Measurements from ENCODE around the gene DIP2C.
"Not testable (repeated sequence)": the region's sequence is repeated elsewhere in the genome, so short reads cannot be mapped to it uniquely, and the experiment has no call there.

DIP2C gene

DNA sequence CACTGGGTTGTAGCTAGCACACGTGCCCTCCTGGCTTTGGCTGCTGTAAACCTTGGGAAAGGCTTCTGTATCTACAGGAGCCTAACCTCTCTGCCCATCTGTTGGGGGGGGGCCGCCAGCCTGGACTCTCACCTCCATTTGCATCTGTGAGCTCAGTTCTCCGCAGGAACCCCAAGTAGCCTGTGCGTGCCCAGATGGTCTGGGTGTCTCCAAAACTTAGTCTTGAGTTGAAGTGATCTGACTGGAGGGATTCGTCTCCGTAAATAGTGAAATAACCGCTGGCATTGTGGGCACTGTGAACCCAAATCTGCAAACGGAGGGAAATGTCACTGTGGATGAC, 406.4 kb downstream of the DIP2C start:
- DNase-seq, result no peak

- peak in 1 of 5 donors; percentile 42 for DNase-seq
Observed at GRCh38 chr10:282294-283139, 407.0 kb downstream of the DIP2C start.

DNA sequence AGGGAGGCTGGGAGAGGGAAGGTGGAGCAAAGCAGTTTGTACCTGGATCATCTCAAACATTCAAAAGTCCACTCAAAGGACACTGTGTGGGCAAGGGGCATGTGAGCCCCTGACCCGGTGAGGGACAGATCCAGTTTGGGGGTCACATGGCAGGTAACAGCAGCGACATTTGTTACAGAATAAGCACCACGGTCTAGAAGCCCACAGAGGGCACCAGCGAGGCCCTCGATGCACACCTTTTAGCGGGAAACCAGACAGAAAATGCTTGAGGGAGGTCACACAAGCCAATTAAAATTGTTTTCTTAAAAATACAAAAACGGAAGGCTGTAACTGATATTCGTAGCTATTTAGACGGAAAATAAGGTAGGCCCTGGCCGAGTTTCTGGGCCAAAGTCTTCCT, 409.8 kb downstream of the DIP2C start:
- DNase-seq, result no peak

DNA sequence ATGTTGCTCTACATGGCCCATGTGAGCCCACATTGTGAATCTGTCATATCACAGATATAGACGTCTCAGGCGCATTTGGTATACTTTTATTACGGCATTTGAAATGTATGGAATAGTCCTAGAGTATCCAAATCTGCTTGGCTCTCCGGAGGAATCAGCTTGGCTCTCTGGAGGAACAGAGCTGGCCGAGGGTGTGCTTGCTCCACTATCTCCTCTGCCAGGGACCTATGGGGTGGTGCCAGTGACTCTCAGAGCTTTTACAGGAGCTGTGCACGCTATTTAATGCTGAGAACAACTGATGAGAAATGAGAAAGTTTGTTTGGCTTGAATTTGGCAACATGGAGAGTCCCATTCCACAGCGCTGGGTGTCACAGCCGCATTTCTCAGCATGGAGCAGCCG, 410.2 kb downstream of the DIP2C start:
- no peak for DNase-seq

DNA sequence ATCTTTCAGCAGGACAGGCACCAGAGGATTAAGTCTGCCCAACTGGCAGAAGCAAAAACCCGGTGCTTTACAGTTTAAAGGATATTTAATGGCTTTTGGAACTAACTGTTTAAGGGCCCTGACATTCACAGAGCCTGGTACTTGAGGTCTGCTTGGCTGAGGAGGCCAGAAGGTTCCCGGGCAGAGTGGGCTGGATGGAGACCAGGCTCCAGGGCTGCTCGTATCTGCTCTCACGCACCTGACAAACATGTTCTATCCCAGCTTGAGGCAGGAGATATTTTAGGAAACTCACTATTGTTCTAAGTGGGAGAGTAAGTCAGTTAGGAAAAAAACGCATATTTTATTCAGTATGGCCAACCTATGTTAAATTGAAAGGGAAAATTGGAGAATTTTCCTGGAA, 410.8 kb downstream of the DIP2C start:
- no peak for DNase-seq

GRCh38 chr10:277963-278362, 411.5 kb downstream of the DIP2C start:
- no peak for DNase-seq

- no peak for DNase-seq
Observed at GRCh38 chr10:275680-276079, 413.8 kb downstream of the DIP2C start.

DNA sequence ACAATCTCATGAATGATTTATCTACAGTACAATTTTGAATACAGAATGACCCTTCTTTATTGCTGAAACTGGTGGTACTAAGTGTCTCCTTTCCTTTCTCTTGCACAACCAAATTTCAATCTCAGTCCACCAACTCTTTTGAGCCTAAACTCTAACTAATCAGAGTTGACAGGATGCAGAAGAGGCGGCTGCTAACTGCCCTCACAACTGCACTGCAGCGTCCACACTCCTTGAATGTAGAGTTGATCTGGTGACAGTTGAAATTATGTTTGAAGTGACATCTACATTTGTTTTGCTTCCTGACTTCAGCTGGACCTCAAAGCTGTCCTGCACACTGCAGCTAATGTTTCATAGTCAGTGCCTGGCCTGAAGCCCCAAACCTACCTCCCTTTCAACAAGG, 414.6 kb downstream of the DIP2C start:
- no peak for DNase-seq

- DNase-seq, result no peak
Observed at GRCh38 chr10:273088-273487, 416.4 kb downstream of the DIP2C start.

GRCh38 chr10:271722-272121, 417.7 kb downstream of the DIP2C start:
- DNase-seq, result no peak

- no peak for DNase-seq
Observed at GRCh38 chr10:271201-271600, 418.3 kb downstream of the DIP2C start.

DNA sequence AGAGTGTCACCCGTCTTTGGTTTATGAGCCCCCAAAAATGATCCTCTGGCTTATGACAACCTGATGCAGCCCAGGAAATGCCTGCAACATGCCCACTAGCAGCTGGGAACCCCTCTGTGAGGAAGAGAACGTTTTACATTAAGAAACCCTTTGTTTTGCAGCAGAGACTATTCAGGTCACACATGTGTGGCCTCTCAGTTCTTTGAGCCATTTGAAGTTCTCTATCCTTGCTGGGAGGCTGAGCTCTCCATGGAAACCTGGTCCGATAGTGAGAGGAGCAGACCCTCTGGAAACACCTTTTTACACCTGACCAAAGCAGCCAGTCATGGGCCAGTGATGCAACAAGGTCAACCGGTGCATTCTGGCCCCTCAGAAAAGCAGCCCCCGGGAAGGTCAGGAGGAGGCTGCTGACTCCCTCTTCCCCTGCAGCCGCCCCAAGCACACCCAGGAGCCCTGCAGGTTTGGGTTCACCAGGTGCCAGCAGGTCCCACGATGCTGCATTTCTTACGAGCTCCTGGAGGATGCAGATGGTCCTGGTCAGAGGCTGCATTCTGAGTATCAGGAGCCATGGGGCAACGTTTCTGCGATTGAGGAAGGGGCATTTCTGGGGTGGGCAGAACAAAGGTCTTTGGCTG, 419.9 kb downstream of the DIP2C start:
- no peak for DNase-seq

- DNase-seq, result no peak
Observed at GRCh38 chr10:267705-268104, 421.8 kb downstream of the DIP2C start.

- no peak for DNase-seq
Observed at GRCh38 chr10:266974-267425, 422.5 kb downstream of the DIP2C start.

DNA sequence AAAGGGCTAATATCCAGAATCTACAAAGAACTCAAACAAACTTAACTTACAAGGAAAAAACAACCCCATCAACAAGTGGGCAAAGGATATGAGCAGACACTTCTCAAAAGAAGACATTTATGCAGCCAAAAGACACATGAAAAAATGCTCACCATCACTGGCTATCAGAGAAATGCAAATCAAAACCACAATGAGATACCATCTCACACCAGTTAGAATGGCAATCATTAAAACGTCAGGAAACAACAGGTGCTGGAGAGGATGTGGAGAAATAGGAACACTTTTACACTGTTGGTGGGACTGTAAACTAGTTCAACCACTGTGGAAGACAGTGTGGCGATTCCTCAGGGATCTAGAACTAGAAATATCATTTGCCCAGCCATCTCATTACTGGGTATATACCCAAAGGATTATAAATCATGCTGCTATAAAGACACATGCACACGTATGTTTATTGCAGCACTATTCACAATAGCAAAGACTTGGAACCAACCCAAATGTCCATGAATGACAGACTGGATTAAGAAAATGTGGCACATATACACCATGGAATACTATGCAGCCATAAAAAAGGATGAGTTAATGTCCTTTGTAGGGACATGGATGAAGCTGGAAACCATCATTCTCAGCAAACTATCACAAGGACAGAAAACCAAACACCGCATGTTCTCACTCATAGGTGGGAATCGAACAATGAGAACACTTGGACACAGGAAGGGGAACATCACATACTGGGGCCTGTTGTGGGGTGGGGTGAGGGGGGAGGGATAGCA, 423.5 kb downstream of the DIP2C start:
- DNase-seq, result not testable (repeated sequence)

GRCh38 chr10:265074-265440, 424.4 kb downstream of the DIP2C start:
- DNase-seq, result peak in 1 of 5 donors; percentile 53

GRCh38 chr10:264160-265073, 425.1 kb downstream of the DIP2C start:
- DNase-seq, result peak in 1 of 5 donors; percentile 52

- no peak for DNase-seq
Observed at GRCh38 chr10:260819-261429, 428.5 kb downstream of the DIP2C start.

DNA sequence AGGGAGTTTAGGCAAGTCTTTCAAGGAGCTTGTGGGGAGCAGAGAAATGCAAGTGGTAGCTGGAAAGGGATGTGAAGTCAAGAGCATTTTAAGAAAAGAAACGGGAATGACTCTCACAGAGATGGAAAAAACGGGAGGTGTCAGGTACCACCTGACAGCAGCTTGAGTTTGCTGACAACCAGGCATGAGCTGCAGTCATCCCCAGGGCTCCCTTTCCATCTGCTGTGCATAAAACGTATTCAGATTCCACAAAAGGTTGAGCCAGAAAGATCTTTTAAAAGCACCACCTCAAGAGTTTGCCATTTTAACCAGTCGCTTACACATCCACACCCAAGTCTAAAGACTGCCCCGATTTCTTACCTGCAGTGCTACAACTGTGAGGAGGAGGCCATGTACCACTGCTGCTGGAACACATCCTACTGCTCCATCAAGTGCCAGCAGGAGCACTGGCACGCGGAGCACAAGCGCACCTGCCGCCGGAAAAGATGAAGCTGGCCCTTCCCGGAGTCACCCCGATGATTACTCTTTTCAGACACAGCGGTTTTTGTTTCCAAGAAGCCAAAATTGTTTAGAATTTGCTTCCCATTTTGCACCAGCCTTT, 437.4 kb downstream of the DIP2C start:
- no peak for DNase-seq

- DNase-seq, result no peak
Observed at GRCh38 chr10:248307-248706, 441.2 kb downstream of the DIP2C start.

- no peak for DNase-seq
Observed at GRCh38 chr10:247480-247879, 442.0 kb downstream of the DIP2C start.

GRCh38 chr10:246431-246830, 443.0 kb downstream of the DIP2C start:
- DNase-seq, result no peak

Data from T-helper 1 cell (primary cell).